Pancreas (tissue), 10 donors: ENCODE results near the gene GRB14. TPM values are rescaled to one million over a fixed set of nuclear protein-coding genes. Genes with fewer than 3 reads are reported as not detected.

Experiments
- ATAC-seq, 4 donors: fragments of 200-7000 bp; cut with Tn5 transposase; one replicate each; pipeline versions ENCODE4 v1.8.0 to v1.9.1; 2020; ENCODE audit warnings: mild to moderate bottlenecking in 4 of 4, moderate library complexity in 4 of 4
- DNase-seq, 6 donors: peaks; one replicate each; pipeline ENCODE4 v3.0.0-alpha.2; 2020
- FAIRE-seq: peaks from 2 replicates; lab custom pipeline; 2012; peaks lifted over from hg19 to GRCh38; lab: Jason Lieb, UNC
- H3K27ac ChIP-seq, 4 donors: fragments of 200-600 bp; sonication (generic); 1 replicate in 3 of 4; 2 replicates in 1 of 4; pipeline versions ENCODE4 v1.5.0 to v1.8.0; 2020
- H3K27me3 ChIP-seq, 4 donors: fragments of 200-600 bp; one replicate each; pipeline ENCODE4 v1.8.0; 2021
- H3K36me3 ChIP-seq, 3 donors: fragments of 200-600 bp; sonication (generic) in 1 of 3; one replicate each; pipeline versions ENCODE4 v1.5.0 to v1.8.0; 2020 to 2021
- H3K4me1 ChIP-seq, 3 donors: fragments of 200-600 bp; one replicate each; pipeline ENCODE4 v1.8.0; 2021
- H3K4me3 ChIP-seq, 4 donors: fragments of 200-600 bp; sonication (generic) in 2 of 4; one replicate each; pipeline versions ENCODE4 v1.5.0 to v1.8.0; 2020 to 2021
- H3K9me3 ChIP-seq, 4 donors: fragments of 200-600 bp; one replicate each; pipeline ENCODE4 v1.8.0; 2021
- CTCF ChIP-seq, 4 donors: fragments of 200-600 bp; sonication (generic) in 3 of 4; IDR thresholded peaks; one replicate each; pipeline versions ENCODE4 v1.5.0 to v1.8.0; 2021; ENCODE audit warnings: antibody characterized with exemption in 4 of 4
- WGBS, 2 donors: extraction: QIAGEN DNeasy Blood & Tissue Kit; methylation state at CpG; one replicate each; pipeline ENCODE4 v1.1.7; 2013; 5-methylcytosine and 5-hydroxymethylcytosine counted together
- intact Hi-C, 3 donors: fragments of 100-400 bp; cut with DNase I; formaldehyde crosslinking; loops; one replicate each; pipeline versions ENCODE4 v1.11.1 to v1.14.2; 2022
- polyA plus RNA-seq, 2 donors: library from polyadenylated mRNA; stranded (reverse); fragments of 200-250 nt; gene quantifications; one replicate each; pipeline ENCODE4 v1.2.3, GENCODE V29; 2013
- total RNA-seq, 6 donors: library from RNA; stranded (reverse); fragmentation: NEBNext Ultra II Directional in 4 of 6; extraction: Animal tissue kit (Norgen Biotek cat#: 25700) in 4 of 6; gene quantifications; one replicate each; pipeline versions ENCODE4 v1.2.1 to v1.2.4, GENCODE V29; 2021 to 2023
- donor health status: healthy with polysubstance abuse.
- donor health status: DM: no; HTN: no; CAD: no; lungs with moderate emphysema.
- donor health status: DM: no; HTN: no; CAD: no.
- donor health status: control.
- donor health status: control.
- donor health status: Bipolar disorder and iron deficiency.
- donor health status: DM: yes; HTN: yes; CAD: no.
- donor health status: DM: no; HTN: no; CAD: no.
- donor health status: DM: no; HTN: no; CAD: no.
- donor health status: DM: yes; HTN: yes; CAD: no.

Gene GRB14
- total and polyA plus RNA-seq, 8 donors = 7.8 to 74.9 (median 15.1) TPM

GRCh38 chr2:164606557-164606956 is 14.7 kb downstream of the GRB14 start:
- Histone ChIP-seq H3K9me3 (no peaks in the 10 kb centered on the region), H3K27me3 (no peaks in the 10 kb centered on the region), H3K27ac (peak overlapping the region in 3 of 4 donors; percentile 7 to 57 (median 30)), H3K36me3 (no peaks in the 10 kb centered on the region), H3K4me1 (peaks cover 0 to 15% (median 14%) of the 10 kb centered on the region in 3 donors), H3K4me3 (no peak overlapping the region)
- DNase-seq (peak in 1 of 6 donors; percentile 7), FAIRE-seq (no peak), ATAC-seq (peak; percentile 82 to 93 (median 90))
- 22 to 32% methylated on average over 2 of the region's 2 CpGs for WGBS, 2 donors
- TF ChIP-seq CTCF (IDR thresholded peaks at IDR 0.05) = no peak
- intact Hi-C loops = no loop called here

GRCh38 chr2:164605295-164605694 is 16.0 kb downstream of the GRB14 start:
- ATAC-seq = no peak
- no peak overlapping the region for H3K4me3 ChIP-seq

DNA sequence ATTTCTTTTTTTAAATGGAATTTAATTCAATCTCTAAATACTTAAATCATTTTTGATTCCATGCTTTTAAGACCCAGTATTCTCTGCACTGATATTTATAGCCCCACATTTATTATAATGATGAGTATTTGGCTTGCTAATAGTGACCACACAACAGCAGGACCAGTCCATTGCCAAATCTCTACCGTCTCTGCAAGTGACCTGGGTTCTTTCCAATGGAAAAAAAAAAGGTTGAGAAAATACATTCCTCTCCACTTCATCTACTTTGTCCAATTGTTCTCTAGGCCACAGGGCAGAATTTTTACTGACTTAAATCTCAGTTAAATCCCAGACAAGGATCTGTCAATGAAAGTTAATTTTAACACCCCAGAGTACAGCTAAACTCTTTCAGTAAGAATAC is 20.5 kb downstream of the GRB14 start:
- ATAC-seq = peak in 1 of 4 donors; percentile 23
- no peak for DNase-seq
- no peaks in the 10 kb centered on the region for H3K36me3 ChIP-seq
- no peak for FAIRE-seq
- H3K9me3 ChIP-seq = no peaks in the 10 kb centered on the region
- no peaks in the 10 kb centered on the region for H3K4me1 ChIP-seq
- H3K27ac ChIP-seq = no peak overlapping the region
- intact Hi-C loops = no loop called here
- H3K27me3 ChIP-seq = no peaks in the 10 kb centered on the region
- no peak for TF ChIP-seq CTCF (IDR thresholded peaks at IDR 0.05)
- WGBS, 2 donors = 4 to 15% methylated on average over 1 of the region's 1 CpG
- H3K4me3 ChIP-seq = no peak overlapping the region

More at GRCh38 chr2:164605295-164605694, 16.0 kb downstream of the GRB14 start:
- no peak for DNase-seq
- FAIRE-seq = no peak
- no peak overlapping the region for H3K27ac ChIP-seq
- no peaks in the 10 kb centered on the region for H3K36me3 ChIP-seq
- TF ChIP-seq CTCF (IDR thresholded peaks at IDR 0.05) = no peak
- WGBS, 2 donors = 91 to 97% methylated on average over 2 of the region's 2 CpGs
- H3K27me3 ChIP-seq = no peaks in the 10 kb centered on the region
- H3K9me3 ChIP-seq = no peaks in the 10 kb centered on the region
- H3K4me1 ChIP-seq = peaks cover 0 to 15% (median 14%) of the 10 kb centered on the region in 3 donors
- intact Hi-C loops = no loop called here

DNA sequence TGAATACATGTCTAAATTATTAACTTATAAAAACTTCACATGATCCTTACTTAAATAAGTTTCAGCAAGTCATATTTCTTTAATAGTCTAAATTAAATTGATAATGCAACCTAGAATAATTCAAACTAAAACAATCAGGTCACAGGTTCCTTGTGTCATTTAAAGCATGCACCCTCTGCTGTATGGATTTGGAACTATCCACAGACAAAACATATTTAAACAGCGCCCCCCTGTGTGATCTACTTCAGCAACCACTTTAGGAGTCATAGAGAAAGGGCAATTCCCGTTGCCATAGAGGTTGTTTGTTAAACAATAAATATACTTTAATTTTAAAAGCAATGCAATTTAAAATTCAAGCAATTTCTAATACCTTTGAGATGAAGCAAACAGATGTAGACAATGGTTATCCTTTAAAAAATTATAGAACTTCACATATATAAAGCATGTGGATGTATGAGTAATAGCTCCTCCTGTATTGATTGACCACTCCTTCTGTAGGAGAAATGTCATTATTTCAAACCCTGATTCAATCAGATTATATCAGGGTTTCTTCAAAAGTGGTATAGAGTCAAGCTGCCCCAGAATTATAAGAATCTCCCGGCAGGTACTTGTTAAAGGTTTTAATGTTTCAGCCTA is 21.2 kb downstream of the GRB14 start:
- DNase-seq = peak in 4 of 6 donors; percentile 20 to 65 (median 56)
- peak; percentile 58 to 84 (median 68) for TF ChIP-seq CTCF (IDR thresholded peaks at IDR 0.05)
- H3K27me3 ChIP-seq = no peaks in the 10 kb centered on the region
- H3K4me3 ChIP-seq = no peak overlapping the region
- H3K4me1 ChIP-seq = no peaks in the 10 kb centered on the region
- FAIRE-seq = peak; percentile 90
- no peak overlapping the region for H3K27ac ChIP-seq
- no peaks in the 10 kb centered on the region for H3K9me3 ChIP-seq
- WGBS, 2 donors = 35 to 36% methylated on average over 3 of the region's 3 CpGs
- H3K36me3 ChIP-seq = no peaks in the 10 kb centered on the region
- ATAC-seq = peak; percentile 89 to 100 (median 98)
- intact Hi-C loops = no loop called here

DNA sequence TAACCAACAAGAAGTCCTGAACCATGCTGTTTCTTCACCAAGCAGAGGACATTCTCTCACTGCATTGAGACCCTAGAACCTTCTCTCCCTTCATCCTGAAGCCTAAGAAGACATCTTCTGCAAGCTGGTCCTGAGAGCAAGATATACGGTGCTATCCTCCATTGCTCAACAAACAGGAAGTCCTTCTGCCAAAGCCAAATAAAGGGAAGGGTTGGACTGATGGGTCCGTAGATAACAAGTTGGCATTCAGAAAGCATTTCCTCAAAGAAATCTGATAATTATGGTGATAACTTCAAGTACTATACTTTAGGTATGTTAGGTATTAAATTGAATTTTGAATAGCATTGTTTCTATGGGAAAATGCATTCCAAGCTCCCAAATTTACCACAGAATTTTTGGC is 23.3 kb downstream of the GRB14 start:
- no peaks in the 10 kb centered on the region for H3K9me3 ChIP-seq
- 60 to 67% methylated on average over 2 of the region's 2 CpGs for WGBS, 2 donors
- DNase-seq (no peak), ATAC-seq (no peak), FAIRE-seq (no peak)
- intact Hi-C loops = no loop called here
- no peak for TF ChIP-seq CTCF (IDR thresholded peaks at IDR 0.05)
- H3K36me3 ChIP-seq = no peaks in the 10 kb centered on the region
- H3K27me3 ChIP-seq = no peaks in the 10 kb centered on the region
- no peaks in the 10 kb centered on the region for H3K4me1 ChIP-seq
- no peak overlapping the region for H3K27ac ChIP-seq
- H3K4me3 ChIP-seq = no peak overlapping the region
